Fibroblast of lung (primary cell): ENCODE measurements around the gene EEFSEC. TPM values are rescaled to one million over a fixed set of nuclear protein-coding genes. Genes with fewer than 3 reads are reported as not detected.
A peak's percentile ranks its signal among the peaks of the same experiment; 100 is the strongest.

Experiments used
- DNase-seq, 2 donors: peaks; one replicate each; pipeline versions ENCODE4 v3.0.0 to v3.0.0-alpha.2; 2010; ENCODE audit warnings: low read depth in 2 of 2
- H2AFZ ChIP-seq: 2 replicates; pipeline ENCODE4 v1.5.1; 2012; ENCODE audit warnings: low read length, control low read depth, inconsistent platforms
- H3K27ac ChIP-seq: 2 replicates; pipeline ENCODE4 v1.5.1; 2011; ENCODE audit warnings: low read length, control low read depth; ENCODE audit not compliant: insufficient read depth
- H3K27me3 ChIP-seq: 2 replicates; pipeline ENCODE4 v1.5.1; 2011; ENCODE audit warnings: mild to moderate bottlenecking, low read length; ENCODE audit not compliant: control insufficient read depth, insufficient read depth
- H3K36me3 ChIP-seq: 2 replicates; pipeline ENCODE4 v1.5.1; 2011; ENCODE audit warnings: low read length; ENCODE audit not compliant: control insufficient read depth, insufficient read depth
- H3K4me1 ChIP-seq: 2 replicates; pipeline ENCODE4 v1.5.1; 2011; ENCODE audit warnings: low read length; ENCODE audit not compliant: control insufficient read depth, insufficient read depth; ENCODE audit errors: extremely low read depth
- H3K4me2 ChIP-seq: 2 replicates; pipeline ENCODE4 v1.5.1; 2011; ENCODE audit warnings: low read length, control low read depth; ENCODE audit not compliant: insufficient read depth; ENCODE audit errors: extremely low read depth
- H3K4me3 ChIP-seq, 4 experiments: fragments of 200-600 bp in 1 of 4; sonication (generic) in 1 of 4; replicated peaks in 1 of 4; 2 replicates each; pipeline ENCODE4 v1.5.1; 2011 to 2016; ENCODE audit warnings: low read length in 4 of 4, low read depth in 3 of 4, mild to moderate bottlenecking in 3 of 4, control low read depth in 2 of 4, inconsistent platforms in 1 of 4, mixed read lengths in 1 of 4; ENCODE audit not compliant: insufficient read depth in 1 of 4; ENCODE audit errors: control extremely low read depth in 1 of 4
- H3K79me2 ChIP-seq: 2 replicates; pipeline ENCODE4 v1.5.1; 2012; ENCODE audit warnings: mild to moderate bottlenecking, low read length, inconsistent platforms; ENCODE audit not compliant: control insufficient read depth, insufficient read depth
- H3K9ac ChIP-seq: 2 replicates; pipeline ENCODE4 v1.5.1; 2011; ENCODE audit warnings: mild to moderate bottlenecking, low read length, control low read depth; ENCODE audit not compliant: insufficient read depth
- H3K9me3 ChIP-seq: 2 replicates; pipeline ENCODE4 v1.5.1; 2012; ENCODE audit warnings: low read depth, low read length; ENCODE audit not compliant: control insufficient read depth, insufficient read depth
- H4K20me1 ChIP-seq: 2 replicates; pipeline ENCODE4 v1.5.1; 2011; ENCODE audit warnings: low read length; ENCODE audit not compliant: control insufficient read depth, insufficient read depth; ENCODE audit errors: extremely low read depth
- CTCF ChIP-seq, 2 donors: IDR thresholded peaks in 1 of 2; conservative IDR thresholded peaks in 1 of 2; 1 replicate in 1 of 2; 2 replicates in 1 of 2; pipeline ENCODE4 v1.5.1; 2011 to 2012; ENCODE audit warnings: low read length in 2 of 2, control low read depth in 1 of 2, inconsistent platforms in 1 of 2, low read depth in 1 of 2, mild to moderate bottlenecking in 1 of 2
- EZH2 ChIP-seq: IDR thresholded peaks from 2 replicates; pipeline ENCODE4 v1.5.1; 2012; ENCODE audit warnings: low read length, control low read depth, mild to moderate bottlenecking; ENCODE audit errors: missing control alignments
- polyA plus RNA-seq, 2 donors: library from polyadenylated mRNA; depleted of rRNA in 1 of 2; stranded (reverse) in 1 of 2; unstranded in 1 of 2; fragments of >200 nt; gene quantifications; 2 replicates each; pipeline ENCODE4 v1.2.1, GENCODE V29; 2011 to 2012; ENCODE audit warnings: missing spikeins in 1 of 2
- total RNA-seq: library from RNA; depleted of rRNA; stranded (reverse); fragments of >200 nt; gene quantifications from 2 replicates; pipeline ENCODE4 v1.2.1, GENCODE V29; 2014

The EEFSEC gene
- total and polyA plus RNA-seq, 2 donors (not counting 1 experiment from before 2014, with no cell fraction given) = 2.6 to 5.0 TPM

GRCh38 chr3:128415200-128415772 lies 262.0 kb downstream of the EEFSEC start:
- no peak overlapping the region for H3K27ac ChIP-seq
- no peak for DNase-seq

GRCh38 chr3:128415773-128416577 lies 262.7 kb downstream of the EEFSEC start:
- Histone ChIP-seq H3K4me3 (no peak overlapping the region), H3K9me3 (no peaks in the 10 kb centered on the region), H3K4me1 (no peaks in the 10 kb centered on the region), H3K4me2 (no peak overlapping the region), H3K9ac (no peak overlapping the region), H3K27me3 (no peaks in the 10 kb centered on the region), H4K20me1 (no peaks in the 10 kb centered on the region), H2AFZ (no peak overlapping the region), H3K27ac (no peak overlapping the region), H3K79me2 (no peaks in the 10 kb centered on the region), H3K36me3 (no peaks in the 10 kb centered on the region)
- TF ChIP-seq EZH2 = no peak
- no peak for TF ChIP-seq CTCF (conservative IDR thresholded peaks at IDR 0.05 in 1 of 2, IDR thresholded peaks at IDR 0.05 in 1 of 2; ENCODE audit: low read depth in 1 of 2, low read length in 2 of 2)
- no peak for DNase-seq

More at GRCh38 chr3:128415200-128415772, 262.0 kb downstream of the EEFSEC start:
- H3K4me2 ChIP-seq = no peak overlapping the region
- no peaks in the 10 kb centered on the region for H3K27me3 ChIP-seq
- TF ChIP-seq CTCF (conservative IDR thresholded peaks at IDR 0.05 in 1 of 2, IDR thresholded peaks at IDR 0.05 in 1 of 2; ENCODE audit: low read depth in 1 of 2, low read length in 2 of 2) (no peak), EZH2 (no peak)
- H4K20me1 ChIP-seq = no peaks in the 10 kb centered on the region
- no peaks in the 10 kb centered on the region for H3K9me3 ChIP-seq
- H3K4me1 ChIP-seq = no peaks in the 10 kb centered on the region
- no peak overlapping the region for H3K9ac ChIP-seq
- H3K79me2 ChIP-seq = no peaks in the 10 kb centered on the region
- no peaks in the 10 kb centered on the region for H3K36me3 ChIP-seq
- no peak overlapping the region for H2AFZ ChIP-seq
- H3K4me3 ChIP-seq = no peak overlapping the region

GRCh38 chr3:128416578-128417211 lies 263.4 kb downstream of the EEFSEC start:
- no peak overlapping the region for H2AFZ ChIP-seq
- H3K36me3 ChIP-seq = no peaks in the 10 kb centered on the region
- no peaks in the 10 kb centered on the region for H3K27me3 ChIP-seq
- no peak overlapping the region for H3K4me3 ChIP-seq
- H4K20me1 ChIP-seq = no peaks in the 10 kb centered on the region
- no peak overlapping the region for H3K4me2 ChIP-seq
- DNase-seq = peak; percentile 45 to 82
- no peak overlapping the region for H3K9ac ChIP-seq
- no peaks in the 10 kb centered on the region for H3K79me2 ChIP-seq
- no peaks in the 10 kb centered on the region for H3K4me1 ChIP-seq
- no peak for TF ChIP-seq CTCF (conservative IDR thresholded peaks at IDR 0.05 in 1 of 2, IDR thresholded peaks at IDR 0.05 in 1 of 2; ENCODE audit: low read depth in 1 of 2, low read length in 2 of 2)
- no peak for TF ChIP-seq EZH2
- no peak overlapping the region for H3K27ac ChIP-seq
- no peaks in the 10 kb centered on the region for H3K9me3 ChIP-seq
